K562 (cell line): ENCODE data around the gene CSNK1A1. TPM values are rescaled to one million over a fixed set of nuclear protein-coding genes. Genes with fewer than 3 reads are reported as not detected.

Experiments used
- ATAC-seq: fragments of 200-7000 bp; cut with Tn5 transposase; 3 replicates; pipeline ENCODE4 v1.9.1; 2020; ENCODE audit warnings: moderate library complexity
- BruUV-seq: library from RNA; stranded (reverse); fragments of 400-500 nt; replicated peaks from 2 replicates; lab custom pipeline; 2021; lab: Mats Ljungman, UMichigan
- CTCF ChIA-PET: fragments of 300-600 bp; formaldehyde crosslinking; extraction: SDS; loops from one replicate; lab custom pipeline; 2021; ENCODE audit warnings: low intra/inter-chr PET ratio; lab: Yijun Ruan, JAX
- POLR2A ChIA-PET: fragments of 300-600, 350-650 bp; sonication (Branson Sonifier 250); formaldehyde crosslinking; extraction: SDS; loops from one replicate; lab custom pipeline; 2021; ENCODE audit warnings: antibody characterized with exemption, inconsistent platforms; lab: Yijun Ruan, JAX
- DNase-seq, 4 experiments: peaks; one replicate each; pipeline versions ENCODE4 v3.0.0 to v3.0.0-alpha.2; 2011 to 2018; ENCODE audit warnings: low spot score in 3 of 4, mixed read lengths in 3 of 4; ENCODE audit errors: extremely low read depth in 1 of 4
- FAIRE-seq: peaks from 2 replicates; lab custom pipeline; 2011; peaks lifted over from hg19 to GRCh38; lab: Jason Lieb, UNC
- H2AFZ ChIP-seq: 2 replicates; pipeline ENCODE4 v1.6.0; 2011; ENCODE audit warnings: low read depth, low read length, control low read depth, inconsistent platforms
- H3K27ac ChIP-seq: fragments of 200-600 bp; 3 replicates; pipeline ENCODE4 v1.8.0; 2011; ENCODE audit warnings: low read depth, mild to moderate bottlenecking, control low read depth, inconsistent platforms, low read length, moderate library complexity, mixed read lengths; ENCODE audit errors: extremely low read depth
- H3K27me3 ChIP-seq, 2 experiments: fragments of 300-600 bp in 1 of 2; 2 replicates in 1 of 2; 3 replicates in 1 of 2; pipeline versions ENCODE4 v1.6.0 to v1.8.0; 2011; ENCODE audit warnings: inconsistent platforms in 2 of 2, low read length in 2 of 2, mild to moderate bottlenecking in 1 of 2, mixed read lengths in 1 of 2, moderate library complexity in 1 of 2; ENCODE audit not compliant: control insufficient read depth in 2 of 2, insufficient read depth in 2 of 2
- H3K36me3 ChIP-seq: fragments of 300-600 bp; 3 replicates; pipeline ENCODE4 v1.8.0; 2011; ENCODE audit warnings: mild to moderate bottlenecking, low read length, inconsistent platforms; ENCODE audit not compliant: control insufficient read depth, insufficient read depth
- H3K4me1 ChIP-seq, 2 experiments: fragments of 200-600 bp in 1 of 2; replicated peaks in 1 of 2; 2 replicates in 1 of 2; 3 replicates in 1 of 2; pipeline versions ENCODE4 v1.5.1 to v1.8.0; 2011; ENCODE audit warnings: inconsistent platforms in 2 of 2, low read length in 2 of 2, mild to moderate bottlenecking in 1 of 2, mixed read lengths in 1 of 2, moderate library complexity in 1 of 2; ENCODE audit not compliant: control insufficient read depth in 2 of 2, insufficient read depth in 2 of 2
- H3K4me2 ChIP-seq: 2 replicates; pipeline ENCODE4 v1.6.1; 2011; ENCODE audit warnings: low read length, control low read depth, inconsistent platforms, mixed read lengths; ENCODE audit not compliant: insufficient read depth
- H3K4me3 ChIP-seq: fragments of 200-600 bp; sonication (generic), shearing (Covaris generic); 2 replicates; pipeline ENCODE4 v1.5.1; 2016; ENCODE audit warnings: control low read depth, inconsistent platforms
- H3K79me2 ChIP-seq: fragments of 200-600 bp; 3 replicates; pipeline ENCODE4 v1.8.0; 2011; ENCODE audit warnings: low read length, inconsistent platforms; ENCODE audit not compliant: control insufficient read depth, insufficient read depth
- H3K9ac ChIP-seq, 2 experiments: 2 replicates each; pipeline versions ENCODE4 v1.6.0 to v1.6.1; 2011; ENCODE audit warnings: low read depth in 2 of 2, low read length in 2 of 2, control low read depth in 1 of 2, inconsistent platforms in 1 of 2, mild to moderate bottlenecking in 1 of 2, mixed read lengths in 1 of 2; ENCODE audit not compliant: insufficient read depth in 1 of 2
- H3K9me1 ChIP-seq: one replicate; pipeline ENCODE4 v1.6.0; 2011; ENCODE audit warnings: inconsistent platforms, mild to moderate bottlenecking, low read length, moderate library complexity; ENCODE audit not compliant: control insufficient read depth, insufficient read depth
- H3K9me3 ChIP-seq: replicated peaks from 2 replicates; pipeline ENCODE4 v1.5.1; 2011; ENCODE audit warnings: low read depth, low read length, inconsistent platforms; ENCODE audit not compliant: control insufficient read depth, insufficient read depth
- H4K20me1 ChIP-seq: replicated peaks from 2 replicates; pipeline ENCODE4 v1.6.1; 2011; ENCODE audit warnings: low read length, inconsistent platforms, mixed read lengths; ENCODE audit not compliant: control insufficient read depth, insufficient read depth
- BRD4 ChIP-seq: fragments of 200-600 bp; sonication (generic); IDR thresholded peaks from 2 replicates; pipeline ENCODE4 v1.6.1; 2017; ENCODE audit warnings: inconsistent platforms
- BRF1 ChIP-seq: IDR thresholded peaks from 3 replicates; pipeline ENCODE4 v1.6.1; 2011; ENCODE audit warnings: borderline replicate concordance, mild to moderate bottlenecking; ENCODE audit not compliant: insufficient read length; ENCODE audit errors: extremely low read depth
- CXXC5 ChIP-seq: fragments of 250-450 bp; sonication (Bioruptor Pico); IDR thresholded peaks from 2 replicates; pipeline ENCODE4 v1.8.0; 2022; ENCODE audit warnings: inconsistent platforms, mild to moderate bottlenecking, moderate library complexity
- HMG20A ChIP-seq: fragments of 450-650 bp; formaldehyde crosslinking; conservative IDR thresholded peaks from 2 replicates; pipeline ENCODE4 v1.4.0; 2020; ENCODE audit warnings: mild to moderate bottlenecking, mixed read lengths
- LARP7 ChIP-seq: fragments of 450-650 bp; IDR thresholded peaks from 2 replicates; pipeline ENCODE4 v1.6.1; 2016
- NFE2 ChIP-seq: IDR thresholded peaks from 2 replicates; pipeline ENCODE4 v1.6.1; 2014; ENCODE audit warnings: antibody characterized with exemption, low read depth
- POLR3A ChIP-seq: IDR thresholded peaks from 2 replicates; pipeline ENCODE4 v1.6.1; 2011; ENCODE audit warnings: borderline replicate concordance, mild to moderate bottlenecking, moderate library complexity; ENCODE audit not compliant: insufficient read length, insufficient read depth; ENCODE audit errors: extremely low read depth
- YY1 ChIP-seq, 3 experiments: IDR thresholded peaks; 2 replicates each; pipeline ENCODE4 v1.6.1; 2011; ENCODE audit warnings: low read length in 2 of 3, mild to moderate bottlenecking in 2 of 3, moderate library complexity in 2 of 3, borderline replicate concordance in 1 of 3, control low read depth in 1 of 3, low read depth in 1 of 3; ENCODE audit not compliant: insufficient read depth in 3 of 3, insufficient replicate concordance in 2 of 3, control insufficient read depth in 1 of 3, insufficient read length in 1 of 3; ENCODE audit errors: extremely low read depth in 1 of 3
- ZNF146 ChIP-seq: IDR thresholded peaks from one replicate; pipeline ENCODE4 v1.6.1; 2018; ENCODE audit warnings: missing compliant biosample characterization; ENCODE audit not compliant: unreplicated experiment
- ZNF785 ChIP-seq: fragments of 250-450 bp; sonication (Bioruptor Pico); IDR thresholded peaks from 2 replicates; pipeline ENCODE4 v1.4.0; 2020; ENCODE audit warnings: mild to moderate bottlenecking
- WGBS: fragments of 100-300 bp; shearing (Covaris generic); methylation state at CpG from one replicate; pipeline ENCODE4 v1.1.6; 2016; ENCODE audit warnings: low coverage, mixed read lengths; ENCODE audit not compliant: insufficient coverage; ENCODE audit errors: missing lambda C conversion rate; 5-methylcytosine and 5-hydroxymethylcytosine counted together
- in situ Hi-C: fragments of 300-500 bp; cut with MboI; formaldehyde crosslinking; loops from 4 replicates; pipeline ENCODE4 v1.15.0; 2018; ENCODE audit warnings: inconsistent platforms, mixed read lengths
- intact Hi-C: fragments of 100-400 bp; cut with micrococcal nuclease; formaldehyde crosslinking; loops from 2 replicates; pipeline ENCODE4 v1.14.2; 2022
- polyA plus RNA-seq, 8 experiments: library from polyadenylated mRNA; depleted of rRNA in 4 of 8; stranded (reverse) in 5 of 8; unstranded in 3 of 8; fragments of >200 nt; fragmentation: Nextera tagmentation in 2 of 8; fragmentation: Illumina TruSeq in 1 of 8; extraction: Ambion mirVana in 2 of 8; extraction: Trizol in 1 of 8; gene quantifications; 2 replicates each; pipeline versions ENCODE4 v1.2.1 to v1.2.3, GENCODE V29; 2011 to 2014; ENCODE audit warnings: inconsistent platforms in 1 of 8, missing spikeins in 1 of 8
- total RNA-seq, 7 experiments: library from RNA; depleted of rRNA in 6 of 7; stranded (reverse); fragments of >200 nt in 6 of 7; fragmentation: Illumina TruSeq in 2 of 7; extraction: Trizol in 2 of 7; gene quantifications; 2 replicates each; pipeline versions ENCODE4 v1.2.1 to v1.2.3, GENCODE V29; 2011 to 2021; ENCODE audit warnings: low replicate concordance in 1 of 7

The CSNK1A1 gene
- total and polyA plus RNA-seq, 9 of the 15 experiments (the other 6 are each of a cell fraction or from before 2014, with no cell fraction given): 49.1 to 196 (median 154) TPM

- TF ChIP-seq ZNF785 (CRISPR knock-in tag): no peak
- no peak for TF ChIP-seq CXXC5 (CRISPR knock-in tag)
- TF ChIP-seq POLR3A: no peak
- TF ChIP-seq BRF1: no peak
- TF ChIP-seq BRD4: no peak
- no peak for TF ChIP-seq HMG20A (CRISPR knock-in tag)
- no peak for TF ChIP-seq ZNF146
- no peak for TF ChIP-seq LARP7
- no peak for TF ChIP-seq YY1 (IDR thresholded peaks at IDR 0.05; ENCODE audit: borderline replicate concordance in 1 of 3, control insufficient read depth in 1 of 3, extremely low read depth in 1 of 3, insufficient read depth in 3 of 3, insufficient read length in 1 of 3, insufficient replicate concordance in 2 of 3, low read depth in 1 of 3, low read length in 2 of 3)
- TF ChIP-seq NFE2: no peak
- ChIA-PET POLR2A (interaction anchor here (0.5 to 1.6 kb wide), 5 partner anchors 8 to 214 kb away, joined by 3 to 6 read pairs (median 3); no protein-coding TSS in a partner anchor), CTCF (no interaction called here)
- Histone ChIP-seq H3K79me2 (no peaks in the 10 kb centered on the region), H4K20me1 (no peaks in the 10 kb centered on the region), H3K9ac (no peak overlapping the region), H3K4me3 (no peak overlapping the region), H3K36me3 (no peaks in the 10 kb centered on the region), H3K9me3 (no peaks in the 10 kb centered on the region), H3K4me2 (no peak overlapping the region), H2AFZ (0 out of 2 replicates have a peak overlapping the region, but pooled peaks have one; percentile 14), H3K4me1 (0 out of 5 replicates have a peak, but pooled peaks cover 0 to 4% of the 10 kb centered on the region in 2 experiments), H3K9me1 (no peaks in the 10 kb centered on the region), H3K27me3 (peaks cover 3 to 4% of the 10 kb centered on the region in 2 experiments; a peak in 1 of 5 replicates), H3K27ac (no peak overlapping the region)
- ATAC-seq: no peak
- no peak for FAIRE-seq
- WGBS: 0% methylated on average over 1 of the region's 1 CpG
- intact Hi-C loops: no loop called here
- in situ Hi-C loops: no loop called here
- no peak for DNase-seq
- BruUV-seq: no TSS peak
These were observed 35.6 kb upstream of the CSNK1A1 start for GRCh38 chr5:149586708-149587318.
